Measurements from ENCODE around the gene MEGF9. TPM values are rescaled to one million over a fixed set of nuclear protein-coding genes. Genes with fewer than 3 reads are reported as not detected.
A peak's percentile ranks its signal among the peaks of the same experiment; 100 is the strongest.

MEGF9 gene
- total RNA-seq, 2 experiments from 2014 or later, result 6.4 to 6.7 TPM

DNA sequence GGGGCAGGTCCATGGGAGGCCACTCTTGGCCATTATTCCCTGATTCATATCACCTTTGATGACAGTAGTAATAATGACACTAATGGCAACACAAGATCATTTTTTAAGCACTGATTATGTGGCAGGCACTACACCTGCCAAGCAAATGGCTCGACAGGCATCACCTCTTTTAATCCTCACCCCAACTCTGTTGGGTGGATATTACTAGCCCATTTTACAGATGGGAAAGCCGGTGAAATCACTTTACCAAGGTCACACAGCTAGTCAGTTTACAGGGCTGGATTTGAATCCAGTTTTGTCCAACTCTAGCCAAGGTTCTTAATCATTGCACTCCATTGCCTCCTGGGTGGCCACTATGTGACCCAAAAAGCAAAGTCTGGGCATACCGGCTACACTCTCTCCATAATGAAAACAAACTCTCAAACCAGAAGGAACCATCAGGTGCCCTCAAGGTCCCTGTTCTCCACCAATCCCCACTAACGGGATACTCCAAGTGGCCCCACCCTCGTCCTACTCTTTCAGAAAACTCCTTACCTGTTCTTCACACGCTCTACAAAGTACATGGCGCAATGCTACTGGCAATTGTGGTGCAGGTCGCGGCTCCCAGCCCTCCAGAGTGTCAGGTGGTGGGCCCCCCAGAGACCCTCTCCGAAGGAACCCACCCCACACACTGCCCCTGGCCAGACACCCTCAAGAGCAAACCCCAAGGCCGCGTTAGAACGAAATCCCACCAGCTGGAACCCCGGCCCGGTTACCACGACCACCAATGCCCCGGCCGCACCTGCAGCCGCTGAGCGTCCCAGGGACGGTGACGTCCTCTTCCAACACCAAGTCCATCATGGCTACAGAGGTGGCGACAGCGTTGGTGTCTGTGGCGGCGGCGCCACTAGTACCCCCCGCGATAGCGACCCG is 134.9 kb downstream of the MEGF9 start:
- Mint-ChIP-seq H3K27me3 (no peaks in the 10 kb centered on the region), H3K4me3 (peak overlapping the region; percentile 96), H3K36me3 (peaks cover 26% of the 10 kb centered on the region), H3K27ac (peak overlapping the region; percentile 93), H3K9me3 (ENCODE audit: low read depth) (no peaks in the 10 kb centered on the region), H3K4me1 (peaks cover 46% of the 10 kb centered on the region)
- ATAC-seq (no peak), DNase-seq (no peak)
- CTCF ChIA-PET, result no interaction called here

- CTCF ChIA-PET, result interaction anchor here (1.2 kb wide), 1 partner anchor 36 kb away, joined by 3 read pairs; no protein-coding TSS in a partner anchor
- H3K9me3 Mint-ChIP-seq (ENCODE audit: low read depth), result no peaks in the 10 kb centered on the region
- peaks cover 38% of the 10 kb centered on the region for H3K36me3 Mint-ChIP-seq
- no peaks in the 10 kb centered on the region for H3K27me3 Mint-ChIP-seq
- peaks cover 29% of the 10 kb centered on the region for H3K4me1 Mint-ChIP-seq
- H3K4me3 Mint-ChIP-seq, result no peak overlapping the region
- ATAC-seq (no peak), DNase-seq (no peak)
- H3K27ac Mint-ChIP-seq, result no peak overlapping the region
Measured at GRCh38 chr9:120574473-120574872, 139.8 kb downstream of the MEGF9 start.

DNA sequence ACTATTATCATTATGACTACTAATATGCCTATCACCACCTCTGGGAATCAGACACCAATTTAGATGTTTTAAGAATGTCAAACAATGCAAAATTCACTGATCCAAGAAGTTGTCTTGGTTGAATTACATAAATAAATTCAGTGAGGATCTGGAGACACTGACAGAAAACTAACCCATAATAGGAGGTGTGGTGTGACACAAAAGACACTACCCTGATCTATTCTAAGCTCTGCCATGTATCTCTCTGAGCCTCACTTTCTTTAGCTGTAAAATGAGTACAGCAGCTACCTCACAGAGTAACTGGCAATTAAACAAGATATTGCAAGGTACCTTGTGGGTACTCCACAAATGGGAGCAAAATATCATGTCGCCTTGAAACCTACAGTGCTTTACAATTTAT is 141.8 kb downstream of the MEGF9 start:
- Mint-ChIP-seq H3K36me3 (peaks cover 50% of the 10 kb centered on the region), H3K4me3 (no peak overlapping the region), H3K27ac (no peak overlapping the region), H3K9me3 (ENCODE audit: low read depth) (no peaks in the 10 kb centered on the region), H3K4me1 (peaks cover 16% of the 10 kb centered on the region), H3K27me3 (no peaks in the 10 kb centered on the region)
- ATAC-seq (no peak), DNase-seq (no peak)
- CTCF ChIA-PET, result no interaction called here

GRCh38 chr9:120571443-120572257 is 142.6 kb downstream of the MEGF9 start:
- DNase-seq, result no peak
- no peaks in the 10 kb centered on the region for H3K27me3 Mint-ChIP-seq
- peaks cover 10% of the 10 kb centered on the region for H3K4me1 Mint-ChIP-seq
- no peak for ATAC-seq
- CTCF ChIA-PET, result no interaction called here
- H3K4me3 Mint-ChIP-seq, result no peak overlapping the region
- no peak overlapping the region for H3K27ac Mint-ChIP-seq
- H3K9me3 Mint-ChIP-seq (ENCODE audit: low read depth), result no peaks in the 10 kb centered on the region
- peaks cover 49% of the 10 kb centered on the region for H3K36me3 Mint-ChIP-seq

DNA sequence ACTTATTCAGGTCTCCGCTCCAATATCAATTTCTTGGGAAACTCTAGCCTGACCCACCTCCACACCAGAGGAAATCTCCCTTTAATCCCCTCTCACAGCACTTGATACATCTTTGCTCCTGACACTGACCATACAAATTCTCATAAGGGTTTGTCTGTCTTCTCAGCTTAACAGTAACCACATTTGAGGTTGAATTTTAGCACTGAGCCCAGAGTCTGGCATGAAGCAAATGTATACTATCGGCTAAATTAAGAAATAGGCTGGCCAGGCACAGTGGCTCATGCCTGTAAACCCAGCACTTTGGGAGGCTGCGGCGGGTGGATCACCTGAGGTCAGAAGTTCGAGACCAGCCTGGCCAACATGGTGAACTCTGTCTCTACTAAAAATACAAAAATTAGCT is 144.0 kb downstream of the MEGF9 start:
- Mint-ChIP-seq H3K27ac (no peak overlapping the region), H3K4me3 (no peak overlapping the region), H3K4me1 (peaks cover 7% of the 10 kb centered on the region), H3K27me3 (no peaks in the 10 kb centered on the region), H3K36me3 (peaks cover 47% of the 10 kb centered on the region), H3K9me3 (ENCODE audit: low read depth) (no peaks in the 10 kb centered on the region)
- ATAC-seq (no peak), DNase-seq (no peak)
- CTCF ChIA-PET, result no interaction called here

GRCh38 chr9:120569556-120569955 is 144.7 kb downstream of the MEGF9 start:
- Mint-ChIP-seq H3K4me3 (no peak overlapping the region), H3K27me3 (no peaks in the 10 kb centered on the region), H3K36me3 (peaks cover 48% of the 10 kb centered on the region), H3K9me3 (ENCODE audit: low read depth) (no peaks in the 10 kb centered on the region), H3K4me1 (peaks cover 6% of the 10 kb centered on the region), H3K27ac (no peak overlapping the region)
- ATAC-seq, result no peak
- CTCF ChIA-PET, result no interaction called here
- no peak for DNase-seq

DNA sequence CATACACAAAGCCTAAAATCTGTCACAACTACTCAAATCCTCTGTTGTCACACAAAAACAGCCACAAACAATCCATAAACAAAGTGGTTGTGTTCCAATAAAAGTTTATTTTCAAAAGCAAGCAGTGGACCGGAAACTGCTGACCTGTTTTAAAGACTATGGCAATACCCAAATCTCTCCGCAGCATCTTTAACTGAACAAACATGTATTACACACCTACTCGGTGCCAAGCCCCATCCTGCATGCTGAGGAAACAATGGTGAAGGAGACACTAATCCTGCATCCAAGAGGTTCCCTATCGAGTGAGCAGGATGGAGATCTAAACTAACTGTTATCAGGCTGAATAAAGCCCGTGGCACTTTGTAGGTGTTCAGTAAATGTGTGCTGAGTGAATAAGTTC is 145.5 kb downstream of the MEGF9 start:
- no peaks in the 10 kb centered on the region for H3K9me3 Mint-ChIP-seq (ENCODE audit: low read depth)
- CTCF ChIA-PET, result no interaction called here
- H3K27me3 Mint-ChIP-seq, result no peaks in the 10 kb centered on the region
- H3K4me3 Mint-ChIP-seq, result no peak overlapping the region
- H3K4me1 Mint-ChIP-seq, result peaks cover 3% of the 10 kb centered on the region
- no peak for DNase-seq
- peaks cover 50% of the 10 kb centered on the region for H3K36me3 Mint-ChIP-seq
- no peak for ATAC-seq
- H3K27ac Mint-ChIP-seq, result no peak overlapping the region

DNA sequence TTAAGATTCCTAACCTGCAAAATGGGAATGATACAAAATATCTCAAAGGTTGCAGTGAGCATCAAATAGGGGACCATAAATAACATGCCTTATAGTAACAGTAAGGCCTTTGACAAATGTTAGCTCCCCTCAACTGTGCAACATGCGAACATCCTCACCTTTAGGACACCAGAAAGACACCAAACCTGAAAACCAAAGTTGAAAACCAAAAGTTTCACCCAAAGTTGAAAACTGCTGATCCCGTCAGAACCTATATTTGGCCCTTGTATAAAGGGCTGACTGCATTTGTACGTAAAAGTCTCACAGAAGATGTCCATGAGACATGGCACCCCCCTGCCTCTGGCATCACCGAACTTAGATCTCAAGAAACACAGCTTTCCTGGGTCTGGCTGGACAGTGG is 146.4 kb downstream of the MEGF9 start:
- Mint-ChIP-seq H3K9me3 (ENCODE audit: low read depth) (no peaks in the 10 kb centered on the region), H3K4me1 (peaks cover 3% of the 10 kb centered on the region), H3K4me3 (no peak overlapping the region), H3K36me3 (peaks cover 57% of the 10 kb centered on the region), H3K27me3 (no peaks in the 10 kb centered on the region), H3K27ac (no peak overlapping the region)
- ATAC-seq, result no peak
- CTCF ChIA-PET, result no interaction called here
- DNase-seq, result no peak

DNA sequence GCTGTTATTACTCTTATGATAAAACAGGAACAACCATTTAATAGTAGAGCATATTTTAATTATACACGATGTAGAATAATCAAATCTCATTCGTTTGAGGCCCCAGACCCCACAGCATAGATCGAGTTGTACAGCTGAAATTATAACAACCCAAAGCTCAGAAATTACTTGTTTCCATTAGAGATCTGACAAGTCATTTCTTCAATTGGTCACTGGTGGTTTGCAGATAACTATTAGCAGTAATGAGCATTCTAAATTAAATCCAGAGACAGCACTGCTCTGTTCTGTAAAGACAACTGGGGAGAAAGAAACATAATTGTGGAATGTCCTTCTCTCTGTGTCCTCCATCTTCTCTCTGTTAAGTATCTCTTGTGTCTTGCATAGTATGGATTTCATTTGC is 147.2 kb downstream of the MEGF9 start:
- no peaks in the 10 kb centered on the region for H3K27me3 Mint-ChIP-seq
- ATAC-seq, result no peak
- CTCF ChIA-PET, result no interaction called here
- DNase-seq, result no peak
- no peak overlapping the region for H3K4me3 Mint-ChIP-seq
- no peak overlapping the region for H3K27ac Mint-ChIP-seq
- H3K4me1 Mint-ChIP-seq, result peaks cover 3% of the 10 kb centered on the region
- peaks cover 62% of the 10 kb centered on the region for H3K36me3 Mint-ChIP-seq
- H3K9me3 Mint-ChIP-seq (ENCODE audit: low read depth), result no peaks in the 10 kb centered on the region

- CTCF ChIA-PET, result no interaction called here
Measured at GRCh38 chr9:120564589-120564988, 149.7 kb downstream of the MEGF9 start.

GRCh38 chr9:120562861-120563443 is 151.3 kb downstream of the MEGF9 start:
- H3K27ac Mint-ChIP-seq, result no peak overlapping the region
- DNase-seq (no peak), ATAC-seq (no peak)
- no peaks in the 10 kb centered on the region for H3K27me3 Mint-ChIP-seq
- CTCF ChIA-PET, result no interaction called here
- no peaks in the 10 kb centered on the region for H3K9me3 Mint-ChIP-seq (ENCODE audit: low read depth)
- no peaks in the 10 kb centered on the region for H3K4me1 Mint-ChIP-seq
- peaks cover 44% of the 10 kb centered on the region for H3K36me3 Mint-ChIP-seq
- H3K4me3 Mint-ChIP-seq, result no peak overlapping the region

More at GRCh38 chr9:120564589-120564988, 149.7 kb downstream of the MEGF9 start:
- Mint-ChIP-seq H3K36me3 (peaks cover 52% of the 10 kb centered on the region), H3K27me3 (no peaks in the 10 kb centered on the region), H3K9me3 (ENCODE audit: low read depth) (no peaks in the 10 kb centered on the region), H3K27ac (no peak overlapping the region), H3K4me1 (peaks cover 3% of the 10 kb centered on the region), H3K4me3 (no peak overlapping the region)
- DNase-seq (no peak), ATAC-seq (no peak)

- DNase-seq (no peak), ATAC-seq (no peak)
- Mint-ChIP-seq H3K4me1 (no peaks in the 10 kb centered on the region), H3K36me3 (peaks cover 39% of the 10 kb centered on the region), H3K27ac (no peak overlapping the region), H3K9me3 (ENCODE audit: low read depth) (no peaks in the 10 kb centered on the region), H3K4me3 (no peak overlapping the region), H3K27me3 (no peaks in the 10 kb centered on the region)
- CTCF ChIA-PET, result no interaction called here
Measured at GRCh38 chr9:120561709-120562108, 152.6 kb downstream of the MEGF9 start.

- H3K36me3 Mint-ChIP-seq, result peaks cover 40% of the 10 kb centered on the region
- CTCF ChIA-PET, result no interaction called here
- no peak for DNase-seq
Measured at GRCh38 chr9:120559546-120559945, 154.7 kb downstream of the MEGF9 start.

More at GRCh38 chr9:120559546-120559945, 154.7 kb downstream of the MEGF9 start:
- Mint-ChIP-seq H3K27me3 (no peaks in the 10 kb centered on the region), H3K4me3 (no peak overlapping the region), H3K4me1 (no peaks in the 10 kb centered on the region), H3K9me3 (ENCODE audit: low read depth) (no peaks in the 10 kb centered on the region), H3K27ac (no peak overlapping the region)
- no peak for ATAC-seq

Measured in activated CD8-positive, alpha-beta memory T cell treated with anti-CD3 and anti-CD28 coated beads, Interleukin-2, amount 10 ng/mL, durations not matched to agents 7 days and 5 days (primary cell).